H9 (cell line): Measurements from ENCODE around the gene DMXL1. TPM values are rescaled to one million over a fixed set of nuclear protein-coding genes. Genes with fewer than 3 reads are reported as not detected.
A peak's percentile ranks its signal among the peaks of the same experiment; 100 is the strongest.

Experiments used
- DNase-seq: peaks from one replicate; pipeline ENCODE4 v3.0.0-alpha.2; 2017
- H2AFZ ChIP-seq: one replicate; pipeline ENCODE4 v1.6.1; 2013; ENCODE audit warnings: mild to moderate bottlenecking, low read length, control low read depth, moderate library complexity
- H2AK5ac ChIP-seq: 2 replicates; pipeline ENCODE4 v1.6.1; 2013; ENCODE audit warnings: low read length, control low read depth, mixed read lengths; ENCODE audit not compliant: insufficient read length
- H2BK120ac ChIP-seq: one replicate; pipeline ENCODE4 v1.6.1; 2013; ENCODE audit warnings: low read depth, mild to moderate bottlenecking, low read length, control low read depth, inconsistent platforms; ENCODE audit not compliant: poor library complexity, severe bottlenecking
- H2BK12ac ChIP-seq: 2 replicates; pipeline ENCODE4 v1.6.1; 2013; ENCODE audit warnings: low read length, control low read depth, mixed read lengths, low read depth; ENCODE audit not compliant: insufficient read length
- H2BK15ac ChIP-seq: 2 replicates; pipeline ENCODE4 v1.6.1; 2013; ENCODE audit warnings: low read depth, low read length, control low read depth
- H2BK20ac ChIP-seq: one replicate; pipeline ENCODE4 v1.6.1; 2013; ENCODE audit warnings: low read depth, mild to moderate bottlenecking, low read length, control low read depth, inconsistent platforms; ENCODE audit not compliant: poor library complexity, severe bottlenecking
- H2BK5ac ChIP-seq: 2 replicates; pipeline ENCODE4 v1.6.1; 2013; ENCODE audit warnings: low read length, control low read depth, mixed read lengths; ENCODE audit not compliant: insufficient read length
- H3K14ac ChIP-seq: 2 replicates; pipeline ENCODE4 v1.6.1; 2013; ENCODE audit warnings: low read length, control low read depth; ENCODE audit not compliant: insufficient read depth
- H3K18ac ChIP-seq: 2 replicates; pipeline ENCODE4 v1.6.1; 2013; ENCODE audit warnings: low read depth, mild to moderate bottlenecking, mixed read lengths, low read length, control low read depth; ENCODE audit not compliant: insufficient read length
- H3K23ac ChIP-seq: 2 replicates; pipeline ENCODE4 v1.6.1; 2013; ENCODE audit warnings: low read length, control low read depth, mixed read lengths, low read depth; ENCODE audit not compliant: insufficient read length
- H3K23me2 ChIP-seq: 2 replicates; pipeline ENCODE4 v1.6.1; 2013; ENCODE audit warnings: low read depth, mild to moderate bottlenecking, mixed read lengths, low read length, control low read depth; ENCODE audit not compliant: insufficient read length, poor library complexity, severe bottlenecking
- H3K27ac ChIP-seq: 2 replicates; pipeline ENCODE4 v1.5.1; 2013; ENCODE audit warnings: low read length, control low read depth, mixed read lengths, low read depth; ENCODE audit not compliant: insufficient read length
- H3K27me3 ChIP-seq: 2 replicates; pipeline ENCODE4 v1.6.1; 2013; ENCODE audit warnings: low read length, control low read depth, inconsistent platforms; ENCODE audit not compliant: insufficient read depth
- H3K4ac ChIP-seq: 2 replicates; pipeline ENCODE4 v1.6.1; 2013; ENCODE audit warnings: low read depth, mild to moderate bottlenecking, control low read depth, inconsistent platforms, low read length, moderate library complexity
- H3K4me1 ChIP-seq: 2 replicates; pipeline ENCODE4 v1.6.1; 2013; ENCODE audit warnings: low read length, control low read depth, inconsistent platforms; ENCODE audit not compliant: insufficient read depth
- H3K4me2 ChIP-seq: 2 replicates; pipeline ENCODE4 v1.6.1; 2013; ENCODE audit warnings: low read length, control low read depth, mixed read lengths; ENCODE audit not compliant: insufficient read length, insufficient read depth
- H3K56ac ChIP-seq: 2 replicates; pipeline ENCODE4 v1.6.1; 2013; ENCODE audit warnings: low read depth, mild to moderate bottlenecking, mixed read lengths, low read length, control low read depth; ENCODE audit not compliant: insufficient read length
- H3K79me1 ChIP-seq: 2 replicates; pipeline ENCODE4 v1.6.1; 2013; ENCODE audit warnings: low read depth, mild to moderate bottlenecking, moderate library complexity, low read length, control low read depth, inconsistent platforms; ENCODE audit not compliant: insufficient read depth, poor library complexity, severe bottlenecking
- H3K79me2 ChIP-seq: 2 replicates; pipeline ENCODE4 v1.6.1; 2013; ENCODE audit warnings: low read length, control low read depth, inconsistent platforms; ENCODE audit not compliant: insufficient read depth
- H3K9ac ChIP-seq: 2 replicates; pipeline ENCODE4 v1.6.1; 2013; ENCODE audit warnings: low read length, control low read depth, mixed read lengths; ENCODE audit not compliant: insufficient read length; ENCODE audit errors: extremely low read depth
- H3K9me3 ChIP-seq: one replicate; pipeline ENCODE4 v1.6.1; 2013; ENCODE audit warnings: low read depth, low read length, inconsistent platforms; ENCODE audit not compliant: control insufficient read depth
- H3T11ph ChIP-seq: one replicate; pipeline ENCODE4 v1.6.1; 2013; ENCODE audit warnings: mild to moderate bottlenecking, low read length, control low read depth, inconsistent platforms
- H4K20me1 ChIP-seq: one replicate; pipeline ENCODE4 v1.6.1; 2013; ENCODE audit not compliant: control insufficient read depth, insufficient read length, insufficient read depth
- H4K5ac ChIP-seq: 2 replicates; pipeline ENCODE4 v1.6.1; 2013; ENCODE audit warnings: low read depth, mild to moderate bottlenecking, mixed read lengths, low read length, control low read depth; ENCODE audit not compliant: insufficient read length
- H4K8ac ChIP-seq: replicated peaks from 2 replicates; pipeline ENCODE4 v1.6.1; 2013; ENCODE audit warnings: low read length, control low read depth, mixed read lengths, low read depth; ENCODE audit not compliant: insufficient read length
- H4K91ac ChIP-seq: 2 replicates; pipeline ENCODE4 v1.6.1; 2013; ENCODE audit warnings: low read depth, mild to moderate bottlenecking, moderate library complexity, mixed read lengths, low read length, control low read depth; ENCODE audit not compliant: insufficient read length
- H3K27ac Mint-ChIP-seq, 3 experiments: 2 replicates in 2 of 3; 3 replicates in 1 of 3; pipeline ENCODE4 v1.8.0; 2020 to 2021; ENCODE audit warnings: mixed read lengths in 3 of 3, mild to moderate bottlenecking in 1 of 3, moderate library complexity in 1 of 3
- H3K27me3 Mint-ChIP-seq: 2 replicates; pipeline ENCODE4 v1.8.0; 2021; ENCODE audit warnings: low read depth, mild to moderate bottlenecking, moderate library complexity, mixed read lengths
- H3K36me3 Mint-ChIP-seq, 3 experiments: 2 replicates in 2 of 3; 3 replicates in 1 of 3; pipeline ENCODE4 v1.8.0; 2020 to 2021; ENCODE audit warnings: low read depth in 3 of 3, mixed read lengths in 3 of 3; ENCODE audit not compliant: insufficient read depth in 1 of 3
- H3K4me1 Mint-ChIP-seq, 2 experiments: 2 replicates each; pipeline ENCODE4 v1.8.0; 2020; ENCODE audit warnings: mixed read lengths in 2 of 2
- H3K4me3 Mint-ChIP-seq, 2 experiments: 2 replicates in 1 of 2; 3 replicates in 1 of 2; pipeline ENCODE4 v1.8.0; 2020 to 2021; ENCODE audit warnings: mild to moderate bottlenecking in 2 of 2, mixed read lengths in 2 of 2, moderate library complexity in 1 of 2
- H3K9me3 Mint-ChIP-seq, 2 experiments: 2 replicates in 1 of 2; 3 replicates in 1 of 2; pipeline ENCODE4 v1.8.0; 2020; ENCODE audit warnings: mild to moderate bottlenecking in 2 of 2, mixed read lengths in 2 of 2, moderate library complexity in 1 of 2
- CTCF ChIP-seq: fragments of 200-600 bp; sonication (generic); conservative IDR thresholded peaks from 3 replicates; pipeline ENCODE4 v1.8.0; 2021; ENCODE audit warnings: antibody characterized with exemption, mild to moderate bottlenecking
- WGBS: extraction: QIAGEN DNeasy Blood & Tissue Kit; methylation state at CpG from one replicate; pipeline ENCODE4 v1.1.7; 2013; ENCODE audit warnings: missing lambda C conversion rate, low lambda C conversion rate, mixed read lengths; ENCODE audit not compliant: insufficient read length; ENCODE audit errors: extremely low coverage; 5-methylcytosine and 5-hydroxymethylcytosine counted together
- total RNA-seq: library from RNA; stranded (reverse); gene quantifications from 2 replicates; pipeline ENCODE4 v1.2.1, GENCODE V29; 2021

The DMXL1 gene
- total RNA-seq, 1 experiment from 2014 or later = 63.5 TPM

DNA sequence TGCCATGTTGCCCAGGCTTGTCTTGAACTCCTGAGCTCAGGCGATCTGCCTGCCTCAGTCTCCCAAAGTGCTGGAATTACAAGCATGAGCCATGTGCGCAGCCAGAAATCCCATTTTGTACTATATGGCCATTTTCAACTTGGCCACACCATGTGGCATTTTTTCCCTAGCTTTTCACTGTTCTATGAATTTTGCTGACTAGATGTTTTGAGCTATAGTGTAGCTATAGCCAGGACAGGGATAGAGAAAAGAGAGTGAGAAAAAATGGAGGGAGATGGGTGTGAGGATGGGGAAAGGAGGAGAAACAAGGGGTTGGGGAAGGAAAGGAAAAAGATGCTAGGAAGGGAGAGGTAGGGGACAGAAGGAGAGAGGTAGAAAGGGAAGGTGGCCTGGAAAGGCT is 46.4 kb downstream of the DMXL1 start:
- Histone ChIP-seq H2AFZ (no peak overlapping the region), H3K79me1 (no peaks in the 10 kb centered on the region), H4K8ac (no peak overlapping the region), H3T11ph (no peak overlapping the region), H4K5ac (no peak overlapping the region), H3K14ac (no peak overlapping the region), H4K20me1 (no peaks in the 10 kb centered on the region), H3K9ac (no peak overlapping the region), H3K9me3 (peaks cover 4% of the 10 kb centered on the region), H4K91ac (no peak overlapping the region), H2AK5ac (no peak overlapping the region), H2BK15ac (no peak overlapping the region), H3K18ac (no peak overlapping the region), H2BK20ac (no peak overlapping the region), H3K4me1 (no peaks in the 10 kb centered on the region), H2BK12ac (no peak overlapping the region), H3K27me3 (no peaks in the 10 kb centered on the region), H3K27ac (no peak overlapping the region), H3K79me2 (no peaks in the 10 kb centered on the region), H2BK5ac (no peak overlapping the region), H3K4me2 (no peak overlapping the region), H3K4ac (no peak overlapping the region), H3K23ac (no peak overlapping the region), H3K56ac (no peak overlapping the region), H2BK120ac (no peak overlapping the region), H3K23me2 (no peaks in the 10 kb centered on the region)
- no peaks in the 10 kb centered on the region for H3K4me1 Mint-ChIP-seq
- H3K4me3 Mint-ChIP-seq = no peak overlapping the region
- peak overlapping the region in 1 of 3 experiments; percentile 90; a peak in 3 of 7 replicates for H3K27ac Mint-ChIP-seq
- H3K27me3 Mint-ChIP-seq = no peaks in the 10 kb centered on the region
- H3K9me3 Mint-ChIP-seq = peaks cover 13 to 17% of the 10 kb centered on the region in 2 experiments
- TF ChIP-seq CTCF = no peak
- no CpG with 5 or more reads among the region's 2 CpGs for WGBS
- no peak for DNase-seq
- peaks cover 50 to 64% (median 63%) of the 10 kb centered on the region in 3 experiments for H3K36me3 Mint-ChIP-seq
